Measurements from ENCODE around the gene PPP1R3F.
A peak's percentile ranks its signal among the peaks of the same experiment; 100 is the strongest.

The PPP1R3F gene

DNA sequence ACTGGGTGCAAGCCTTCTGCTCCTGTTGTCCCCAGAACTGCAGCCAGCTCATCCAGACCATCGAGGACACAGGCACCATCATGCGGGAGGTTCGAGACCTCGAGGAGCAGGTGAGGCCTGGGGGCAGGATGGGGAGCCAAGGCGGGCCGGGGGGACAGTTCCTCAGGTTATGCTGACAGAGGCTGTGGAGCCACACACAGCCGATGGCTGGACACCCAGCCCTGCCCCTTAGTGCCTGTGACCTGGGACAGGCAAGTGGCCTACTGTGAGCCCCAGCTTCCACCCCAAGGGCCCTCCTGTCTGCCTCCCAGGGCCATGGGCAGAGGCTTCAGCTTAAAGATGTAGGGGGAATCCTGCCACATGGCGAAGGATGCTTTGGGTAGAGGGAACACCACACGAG is 20.0 kb upstream of the PPP1R3F start:
- DNase-seq (ENCODE audit: low spot score) = no peak

DNA sequence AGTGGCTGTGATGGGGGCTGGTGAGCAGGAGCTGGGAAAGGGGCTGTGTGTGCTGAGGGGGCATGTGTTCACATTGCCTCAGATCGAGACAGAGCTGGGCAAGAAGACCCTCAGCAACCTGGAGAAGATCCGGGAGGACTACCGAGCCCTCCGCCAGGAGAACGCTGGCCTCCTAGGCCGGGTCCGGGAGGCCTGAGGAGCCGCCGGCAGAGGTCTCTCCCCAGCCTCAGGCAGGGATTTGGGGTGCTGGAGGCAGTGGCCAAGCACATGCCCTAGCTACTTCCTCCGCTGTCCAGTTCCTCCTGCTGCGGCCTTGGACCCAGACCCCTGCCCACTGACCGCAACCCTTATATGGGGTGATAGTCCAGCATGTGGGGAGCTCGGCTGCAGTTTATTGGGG is 19.5 kb upstream of the PPP1R3F start:
- DNase-seq (ENCODE audit: low spot score) = no peak

DNA sequence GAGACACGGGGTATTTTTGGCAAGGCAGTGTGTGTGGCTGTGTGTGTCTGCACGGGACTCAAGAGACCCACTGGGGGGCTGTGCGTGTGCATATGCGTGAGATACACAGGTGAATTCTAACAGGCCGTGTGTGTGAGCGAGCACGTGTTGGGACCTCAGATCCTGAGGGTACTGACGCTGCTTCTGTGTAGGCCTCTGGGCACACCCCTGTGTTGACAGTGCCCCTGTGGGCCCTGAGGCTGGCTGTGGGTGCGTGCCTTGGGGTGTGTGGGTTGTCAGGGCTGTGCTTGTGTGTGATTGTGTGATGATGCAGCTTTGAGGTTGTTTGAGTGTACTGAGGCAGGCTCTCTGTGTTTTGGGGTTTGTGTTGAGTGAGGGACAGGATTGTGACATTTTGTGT is 19.0 kb upstream of the PPP1R3F start:
- no peak for DNase-seq (ENCODE audit: low spot score)

DNA sequence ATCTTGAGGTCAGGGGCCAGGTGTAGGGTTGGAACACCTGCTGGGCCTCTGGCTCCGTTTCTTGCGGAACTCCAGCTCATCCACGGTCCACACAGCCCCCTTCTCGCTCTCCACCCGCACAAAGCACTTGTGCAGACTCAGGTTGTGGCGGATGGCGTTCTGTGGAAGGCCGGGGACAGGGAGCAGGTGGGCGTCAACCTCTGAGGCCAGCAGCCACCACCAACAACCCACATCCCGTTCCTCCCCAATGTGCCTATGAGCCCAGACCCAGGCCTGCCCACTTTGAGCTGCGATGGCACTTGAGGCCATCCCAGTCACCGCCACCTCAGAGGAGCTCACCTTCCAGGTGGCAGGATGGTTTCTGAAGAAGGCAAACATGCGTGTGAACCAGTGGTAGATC is 18.3 kb upstream of the PPP1R3F start:
- DNase-seq (ENCODE audit: low spot score) = no peak

DNA sequence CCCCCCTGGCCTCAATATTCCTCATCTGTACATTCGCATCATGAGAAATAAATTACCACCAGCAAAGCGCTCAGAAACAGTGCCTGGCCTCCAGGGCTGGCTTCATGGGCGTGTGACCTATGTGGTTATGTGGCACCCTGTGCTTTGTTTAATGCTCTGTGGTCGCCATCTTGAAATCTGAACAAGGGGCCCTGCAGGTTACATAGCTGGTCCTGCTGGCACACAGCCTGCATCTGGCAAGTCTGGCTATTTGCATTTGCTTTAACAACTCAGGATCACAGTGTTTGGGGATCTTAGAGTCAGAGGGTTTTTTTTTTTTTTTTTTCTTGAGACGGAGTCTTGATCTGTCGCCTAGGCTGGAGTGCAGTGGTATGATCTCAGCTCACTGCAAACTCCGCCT is 15.0 kb upstream of the PPP1R3F start:
- no peak for DNase-seq (ENCODE audit: low spot score)

DNA sequence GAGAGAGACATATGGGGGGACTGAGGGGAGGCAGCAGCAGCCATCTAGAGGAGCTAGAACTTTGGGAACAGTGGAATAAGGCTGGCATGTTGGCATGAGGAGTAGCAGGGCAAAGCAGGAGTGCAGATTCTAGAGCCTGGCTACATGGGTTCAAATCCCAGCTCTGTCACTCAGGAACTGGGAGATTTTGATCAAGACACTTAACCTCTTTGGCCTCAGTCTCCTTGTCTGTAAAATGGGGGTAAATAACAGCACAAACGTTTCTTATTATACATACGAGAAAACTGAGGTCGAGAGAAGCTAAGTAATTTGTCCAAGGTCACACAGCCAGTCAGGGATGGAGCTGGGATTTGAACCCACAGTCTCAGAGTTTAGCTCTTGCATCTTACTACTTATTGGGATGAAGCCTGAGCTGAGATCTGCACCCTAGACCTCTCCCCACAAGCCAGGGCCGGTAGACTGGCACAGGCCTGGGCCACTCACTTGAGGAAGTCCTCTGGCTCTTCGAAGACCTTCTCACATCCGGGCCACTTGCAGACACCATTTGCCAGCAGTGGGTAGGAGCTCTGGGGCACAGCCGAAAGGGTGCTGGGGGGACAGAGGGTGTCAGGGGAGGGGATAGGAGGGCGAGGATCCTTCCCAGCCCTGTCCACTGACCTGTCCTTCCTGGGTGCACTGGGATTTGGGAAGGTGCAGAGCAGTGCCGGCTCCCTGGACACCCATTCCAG is 13.2 kb upstream of the PPP1R3F start:
- no peak for DNase-seq (ENCODE audit: low spot score)

DNA sequence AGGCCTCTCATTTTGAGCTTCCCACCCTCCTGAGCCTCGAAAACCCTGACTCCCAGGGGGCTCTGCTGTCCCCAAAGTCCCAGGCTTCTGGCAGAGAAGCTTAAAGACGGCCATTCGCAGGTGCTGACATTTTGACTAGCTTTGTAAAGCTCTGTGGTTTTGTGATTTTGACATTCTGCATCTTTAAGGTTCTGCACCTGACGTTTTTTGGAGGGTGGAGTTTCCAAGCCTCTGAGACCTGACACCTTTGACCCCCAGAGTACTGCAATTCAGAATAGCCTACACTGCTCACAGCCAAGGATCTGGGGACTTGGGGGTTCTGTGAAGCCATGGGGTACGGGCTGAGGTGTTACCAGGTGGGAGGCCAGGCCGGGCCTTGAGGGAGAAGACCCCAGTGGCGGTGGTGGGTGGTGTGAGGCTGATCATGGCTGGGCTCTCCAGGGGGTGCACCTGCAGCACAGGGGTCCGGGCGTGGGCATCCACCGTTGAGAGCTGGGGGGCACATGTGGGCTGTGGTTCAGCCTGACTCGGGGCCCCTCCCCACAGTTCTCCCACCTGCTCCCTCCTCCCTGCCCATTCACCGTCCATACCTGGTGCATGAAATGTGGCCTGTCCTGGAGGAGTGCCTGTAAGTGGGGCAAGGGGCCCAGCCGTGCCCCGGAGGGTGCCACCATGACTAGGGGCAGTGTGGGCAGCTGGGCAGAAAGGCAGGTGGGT is 12.4 kb upstream of the PPP1R3F start:
- DNase-seq (ENCODE audit: low spot score) = no peak

DNA sequence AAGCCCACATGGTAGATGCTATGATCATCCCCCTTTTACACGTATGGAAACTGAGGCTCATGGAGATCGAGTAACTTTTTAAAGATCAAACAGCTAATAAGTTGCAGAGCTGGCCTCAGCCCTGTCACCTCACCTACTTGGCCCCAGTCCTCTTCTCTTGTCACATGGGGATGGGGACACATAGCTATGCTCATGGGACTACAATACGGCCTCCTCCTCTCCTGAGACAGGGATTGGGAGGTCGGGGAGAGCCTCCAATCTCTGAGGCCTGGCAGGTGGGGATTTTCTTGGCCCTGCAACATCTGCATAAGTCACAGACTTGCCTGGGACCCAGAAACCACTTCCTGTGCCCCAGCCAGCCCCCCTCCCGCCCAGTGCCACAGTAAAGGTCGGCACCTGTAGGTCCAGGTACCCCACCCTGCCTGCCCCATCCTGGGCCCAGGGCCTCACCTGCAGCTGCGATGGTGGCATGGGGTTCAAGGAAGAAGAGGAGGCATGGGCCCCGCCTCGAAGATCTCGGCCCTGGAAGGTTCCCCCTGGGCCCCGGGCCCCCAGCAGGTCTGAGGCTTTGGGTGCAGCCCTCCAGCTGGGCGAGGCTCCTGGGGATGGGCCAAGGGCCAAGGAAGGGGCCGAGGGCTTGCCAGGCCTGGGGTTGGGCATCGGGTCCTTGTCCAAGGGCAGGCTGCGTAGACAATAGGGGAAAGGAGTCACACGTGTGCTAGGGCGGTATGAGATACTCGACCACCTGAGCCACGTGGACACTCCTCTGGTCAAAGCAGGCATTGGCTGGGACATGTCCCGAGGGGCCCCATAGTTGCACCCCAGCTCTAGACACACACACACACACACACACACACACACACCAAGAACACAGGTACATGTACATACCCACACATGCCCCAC is 11.5 kb upstream of the PPP1R3F start:
- no peak for DNase-seq (ENCODE audit: low spot score)

DNA sequence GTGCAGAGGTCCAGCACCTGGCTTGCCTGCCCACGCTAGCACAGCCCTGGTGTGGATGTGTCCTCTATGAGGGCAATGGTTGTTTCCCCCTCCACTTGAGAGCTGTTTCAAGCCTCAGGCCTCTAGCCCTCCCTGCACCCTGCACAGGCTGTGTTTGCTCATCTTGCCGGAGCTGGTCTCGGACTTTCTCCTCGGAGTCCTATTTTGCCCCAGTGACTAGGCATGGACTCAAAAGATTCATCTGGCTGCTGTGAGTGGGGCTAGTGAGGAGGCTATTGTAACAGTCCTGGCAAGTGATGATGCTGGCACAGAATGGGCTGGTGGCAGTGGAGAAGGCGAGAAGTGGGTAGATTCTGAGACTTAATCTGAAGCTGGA is 10.9 kb upstream of the PPP1R3F start:
- DNase-seq (ENCODE audit: low spot score) = no peak

DNA sequence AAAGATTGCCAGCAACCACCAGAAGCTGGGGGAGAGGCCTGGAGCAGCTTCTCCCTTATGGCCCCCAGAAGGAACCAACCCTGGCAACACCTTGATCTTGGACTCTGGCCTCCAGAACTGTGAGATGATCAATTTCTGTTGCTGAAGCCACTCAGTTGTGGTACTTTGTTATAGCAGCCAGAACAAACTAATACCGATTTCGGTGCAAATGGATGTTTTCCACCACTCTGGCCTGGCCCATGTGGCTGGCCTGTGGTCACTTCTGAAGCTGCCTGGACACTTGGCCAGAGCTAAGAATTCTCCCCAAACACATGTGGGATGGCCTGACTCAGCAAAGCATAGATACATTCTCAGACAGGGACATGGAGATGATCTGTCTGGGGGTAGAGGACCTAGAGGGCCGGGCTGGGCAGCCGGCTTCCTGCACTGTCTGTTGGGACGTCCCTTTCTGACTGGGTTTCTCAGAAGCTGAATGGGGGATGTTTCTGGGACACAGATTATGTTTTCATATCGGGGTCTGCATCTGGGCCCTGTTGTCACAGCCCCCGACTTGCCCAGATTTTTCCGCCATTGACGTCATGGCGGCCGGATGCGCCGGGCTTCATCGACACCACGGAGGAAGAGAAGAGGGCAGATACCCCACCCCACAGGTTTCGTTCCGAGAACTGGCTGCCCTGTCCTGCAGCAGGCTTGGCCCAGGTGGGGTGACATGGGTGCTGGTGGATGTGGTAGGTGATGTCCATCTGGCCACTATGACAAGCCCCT is 9.2 kb upstream of the PPP1R3F start:
- DNase-seq (ENCODE audit: low spot score) = no peak

DNA sequence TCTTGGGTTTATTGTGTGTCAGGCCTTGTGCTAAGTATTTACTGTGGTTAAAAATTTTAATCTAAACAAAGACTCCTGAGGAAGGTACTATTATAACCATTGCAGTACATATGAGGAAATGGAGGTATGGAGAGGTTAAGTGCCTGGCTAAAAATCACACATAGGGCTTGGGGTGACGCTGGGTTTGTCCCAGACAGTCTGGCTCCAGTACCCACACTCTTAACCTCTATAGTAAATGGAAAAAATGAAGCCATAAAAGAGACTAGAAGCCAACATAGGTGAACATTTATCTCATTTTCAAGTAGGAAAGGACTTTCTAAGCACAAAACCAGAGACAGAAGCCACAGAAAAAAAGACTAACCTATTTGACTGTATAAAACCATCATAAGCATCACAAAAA is 7.0 kb upstream of the PPP1R3F start:
- no peak for DNase-seq (ENCODE audit: low spot score)

DNA sequence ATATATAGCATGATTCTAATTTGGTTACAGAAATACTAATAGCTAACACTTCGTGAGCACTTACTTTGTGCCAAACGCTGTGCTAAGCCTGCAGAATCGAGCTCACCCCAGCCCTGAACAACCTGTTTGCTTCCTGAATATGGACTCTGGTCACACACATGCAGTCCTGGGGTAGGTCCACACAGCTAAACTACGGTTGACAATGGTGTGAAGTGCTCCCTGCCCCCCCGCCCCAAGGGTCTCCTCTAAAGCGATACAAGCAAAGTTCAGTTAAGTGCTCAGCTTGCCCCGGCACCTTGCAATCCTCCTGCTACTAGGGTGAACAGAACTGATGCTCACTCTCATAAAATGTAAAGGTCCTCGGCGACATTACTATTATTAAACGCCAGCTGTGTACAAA is 6.0 kb upstream of the PPP1R3F start:
- no peak for DNase-seq (ENCODE audit: low spot score)

DNA sequence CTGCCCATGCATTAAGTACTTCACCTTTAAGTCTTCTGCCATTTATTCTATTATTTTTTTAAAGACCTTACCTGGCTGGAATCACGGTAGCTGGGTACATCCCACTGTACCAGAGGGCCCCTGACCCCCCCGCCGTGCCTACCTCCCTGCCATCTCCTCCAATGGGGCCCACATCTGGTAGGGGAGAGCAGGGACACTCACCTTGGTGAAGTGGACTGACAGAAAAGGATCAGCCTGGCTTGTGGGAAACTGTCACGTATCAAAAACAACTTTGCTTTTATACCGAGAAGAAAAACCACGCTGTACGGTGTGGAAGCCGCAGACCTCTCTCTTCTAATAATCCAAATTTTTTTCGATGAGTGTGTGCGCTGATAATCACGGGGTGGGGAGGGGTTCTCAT is 5.1 kb upstream of the PPP1R3F start, which contains the start of gene FOXP3:
Gene FOXP3 (minus strand): TSS at position 251 of the 400 bp plus-strand sequence. CDS start 6,205 bp downstream, outside the sequence.
- DNase-seq (ENCODE audit: low spot score) = no peak

DNA sequence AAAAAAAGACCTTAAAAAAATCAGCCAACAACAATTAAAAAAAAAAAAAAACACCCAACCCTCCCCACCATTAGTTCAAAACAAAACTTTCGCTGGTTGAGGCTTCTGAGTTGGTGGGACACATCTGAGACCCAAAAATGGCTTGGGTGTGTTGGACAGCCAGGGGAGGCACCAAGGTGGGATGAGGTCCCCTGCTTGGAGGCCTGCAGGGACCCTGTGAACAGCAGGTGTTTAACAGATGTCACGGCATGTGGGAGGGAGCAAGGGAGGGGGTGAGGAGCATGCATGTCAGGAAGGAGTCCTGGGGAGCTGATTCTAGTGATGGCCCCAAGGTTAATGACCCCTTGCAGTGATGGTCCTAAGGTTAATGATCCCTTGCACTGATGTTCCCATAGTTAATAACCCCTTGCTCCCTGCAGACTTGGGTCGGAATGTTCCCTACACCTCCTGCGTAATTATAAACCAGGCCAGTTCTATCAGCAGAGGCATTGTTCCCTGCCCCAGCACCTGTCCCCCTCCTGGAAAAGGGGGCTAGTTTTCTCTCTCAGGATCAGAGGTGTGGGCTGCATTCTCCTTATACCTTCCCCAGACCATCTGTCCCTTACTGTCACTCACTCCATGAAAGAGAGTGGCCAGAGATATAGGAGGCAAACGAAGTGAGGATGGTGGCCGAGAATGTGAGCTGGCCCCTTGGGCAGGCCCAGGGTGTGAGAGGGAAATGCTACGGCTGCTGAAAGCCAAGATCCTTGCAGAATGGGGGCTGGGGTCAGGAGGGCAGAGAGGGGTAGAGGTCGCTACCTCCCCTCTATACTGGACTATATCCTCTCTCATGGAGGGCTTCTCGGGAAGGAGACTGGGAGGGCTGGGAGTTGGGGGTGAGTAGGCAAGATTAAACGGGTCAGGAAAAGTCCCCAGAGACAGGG is 2.8 kb upstream of the PPP1R3F start:
- no peak for DNase-seq (ENCODE audit: low spot score)

DNA sequence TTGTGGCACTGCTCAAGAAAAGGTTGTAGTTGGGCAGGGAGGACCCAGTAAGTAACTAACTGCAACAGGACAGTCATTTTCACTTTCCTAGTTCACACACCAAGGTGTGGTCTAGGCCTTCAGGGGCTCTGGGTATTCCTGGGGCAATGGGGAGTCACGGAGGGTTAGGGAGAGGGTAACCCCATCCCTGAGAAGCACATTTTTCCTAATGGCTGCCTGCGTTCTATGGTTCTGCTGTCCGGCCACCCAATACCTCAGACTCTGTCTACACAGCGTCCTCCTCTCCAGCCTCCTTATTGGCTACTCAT is 937 bp upstream of the PPP1R3F start:
- no peak for DNase-seq (ENCODE audit: low spot score)

DNA sequence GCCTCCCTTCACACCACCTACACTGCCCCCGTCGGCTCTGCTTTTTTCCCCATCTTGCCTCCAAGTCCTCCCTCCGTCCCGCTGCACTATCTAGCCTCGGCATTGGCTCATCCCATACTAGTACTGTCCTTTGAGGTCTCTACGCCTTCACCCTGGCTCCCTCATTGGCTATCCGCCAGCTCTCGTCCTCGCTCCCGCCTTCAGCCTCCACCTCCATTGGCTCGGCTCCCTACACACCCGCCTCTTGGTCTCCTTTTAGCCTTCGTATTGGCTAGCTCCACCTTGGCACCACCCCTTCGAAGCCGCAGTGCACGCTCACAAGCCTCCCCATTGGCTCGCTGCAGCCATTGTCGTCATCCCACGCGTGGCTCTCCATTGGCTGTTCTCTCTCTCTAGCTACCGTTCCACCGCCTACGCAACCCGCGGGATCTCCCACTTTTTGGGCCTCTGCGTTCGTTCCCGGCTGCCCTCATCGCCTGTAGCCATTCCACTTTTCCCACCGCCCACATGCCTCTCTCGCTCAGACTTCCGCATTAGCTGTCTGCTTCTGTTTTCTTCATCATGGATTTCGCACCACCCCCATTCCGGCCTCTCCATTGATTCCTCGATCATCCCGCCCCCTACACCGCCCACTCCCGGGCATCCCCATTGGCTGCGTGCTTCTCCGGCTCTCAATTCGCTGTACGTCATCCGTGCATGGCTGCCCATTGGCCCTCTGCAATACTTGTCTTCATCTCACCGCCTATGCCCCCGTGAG is 405 bp upstream of the PPP1R3F start:
- DNase-seq (ENCODE audit: low spot score) = peak; percentile 93

DNA sequence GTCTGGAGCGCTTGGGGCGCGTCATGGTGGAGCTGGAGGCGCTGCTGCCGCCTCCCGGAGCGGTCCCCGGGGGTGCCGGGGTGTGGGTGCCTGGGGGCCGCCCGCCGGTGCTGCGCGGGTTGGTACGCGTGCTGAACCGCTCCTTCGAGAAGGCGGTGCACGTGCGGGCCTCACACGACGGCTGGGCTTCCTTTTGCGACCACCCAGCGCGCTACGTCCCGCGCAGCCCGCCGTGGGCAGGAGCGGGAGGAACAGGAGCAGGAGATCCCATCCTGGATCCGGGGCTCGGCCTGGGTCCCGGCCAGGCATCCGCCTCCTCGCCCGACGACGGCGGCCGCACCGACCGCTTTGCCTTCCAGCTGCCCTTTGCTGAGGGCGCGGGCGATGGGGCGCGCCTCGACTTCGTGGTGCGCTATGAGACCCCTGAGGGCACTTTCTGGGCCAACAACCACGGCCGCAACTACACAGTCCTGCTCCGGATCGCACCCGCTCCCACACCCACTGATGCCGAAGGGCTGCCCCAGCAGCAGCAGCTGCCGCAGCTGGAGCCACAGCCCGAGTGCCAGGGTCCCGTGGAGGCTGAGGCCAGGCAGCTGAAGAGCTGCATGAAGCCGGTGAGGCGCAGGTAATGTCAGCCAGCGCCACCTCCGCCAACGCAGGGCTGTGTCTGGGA is 792 bp downstream of the PPP1R3F start:
- DNase-seq (ENCODE audit: low spot score) = no peak

DNA sequence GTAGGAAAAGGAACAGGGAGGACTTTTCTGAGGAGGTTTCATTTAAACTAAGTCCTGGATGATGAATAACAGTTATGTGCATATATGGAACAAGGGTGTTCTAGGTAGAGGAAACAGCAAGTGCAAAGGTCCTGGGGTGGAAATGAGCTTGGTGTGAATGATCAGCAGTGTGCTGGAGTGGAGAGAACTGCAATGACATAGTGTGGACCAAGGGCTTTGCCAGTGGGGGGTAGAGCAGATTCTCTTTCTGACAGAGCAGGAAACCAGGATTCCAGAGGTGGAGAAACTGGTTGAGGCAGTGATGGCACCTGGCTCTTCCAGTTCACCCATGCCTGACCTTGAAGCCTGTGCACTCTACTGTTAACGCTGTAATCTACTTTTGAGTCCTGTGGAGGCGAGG is 1.7 kb downstream of the PPP1R3F start:
- DNase-seq (ENCODE audit: low spot score) = no peak

DNA sequence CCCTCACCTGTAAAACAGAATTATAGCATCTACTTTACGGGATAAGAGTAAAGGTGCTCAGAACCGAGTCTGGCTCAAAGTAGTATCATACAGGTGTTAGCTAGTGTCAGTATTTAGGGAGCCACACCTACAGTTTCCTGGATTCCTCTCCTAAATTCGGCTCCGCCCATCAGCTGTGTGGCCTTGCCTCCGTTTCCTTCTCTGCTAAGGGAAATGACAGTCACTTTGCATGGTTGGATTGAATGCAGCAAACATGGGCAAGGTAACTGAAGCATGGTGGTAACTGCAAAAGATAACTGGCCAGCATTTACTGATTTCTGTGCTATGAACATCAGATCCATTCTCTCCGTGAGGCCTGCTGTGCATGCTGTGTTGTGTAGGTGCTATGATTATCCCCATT is 2.8 kb downstream of the PPP1R3F start:
- DNase-seq (ENCODE audit: low spot score) = no peak
